CD14-positive monocyte (primary cell): ENCODE results near the gene SCAP. TPM values are rescaled to one million over a fixed set of nuclear protein-coding genes. Genes with fewer than 3 reads are reported as not detected.
A peak's percentile ranks its signal among the peaks of the same experiment; 100 is the strongest.
"Not testable (repeated sequence)": the region's sequence is repeated elsewhere in the genome, so short reads cannot be mapped to it uniquely, and the experiment has no call there.

ENCODE experiments used
- DNase-seq, 3 donors: peaks; one replicate each; pipeline ENCODE4 v3.0.0-alpha.2; 2011 to 2022
- H2AFZ ChIP-seq: 2 replicates; pipeline ENCODE4 v1.6.0; 2012; ENCODE audit warnings: mild to moderate bottlenecking, low read depth, low read length, inconsistent platforms; ENCODE audit not compliant: insufficient read depth, poor library complexity, severe bottlenecking
- H3K27ac ChIP-seq, 2 donors: 1 replicate in 1 of 2; 2 replicates in 1 of 2; pipeline ENCODE4 v1.5.1; 2012 to 2013; ENCODE audit warnings: low read length in 2 of 2, control low read depth in 1 of 2, inconsistent platforms in 1 of 2, low read depth in 1 of 2, mild to moderate bottlenecking in 1 of 2
- H3K27me3 ChIP-seq, 2 donors: one replicate each; pipeline versions ENCODE4 v1.6.0 to v1.6.1; 2011 to 2013; ENCODE audit warnings: low read length in 2 of 2; ENCODE audit not compliant: control insufficient read depth in 2 of 2, insufficient read depth in 2 of 2
- H3K36me3 ChIP-seq, 2 donors: replicated peaks in 1 of 2; 1 replicate in 1 of 2; 2 replicates in 1 of 2; pipeline versions ENCODE4 v1.5.1 to v1.6.1; 2012 to 2013; ENCODE audit warnings: low read length in 2 of 2, control low read depth in 1 of 2, inconsistent platforms in 1 of 2, mild to moderate bottlenecking in 1 of 2; ENCODE audit not compliant: insufficient read depth in 2 of 2, control insufficient read depth in 1 of 2
- H3K4me1 ChIP-seq, 2 donors: 1 replicate in 1 of 2; 2 replicates in 1 of 2; pipeline versions ENCODE4 v1.5.1 to v1.6.1; 2012 to 2013; ENCODE audit warnings: low read length in 2 of 2, control low read depth in 1 of 2, inconsistent platforms in 1 of 2, mild to moderate bottlenecking in 1 of 2, moderate library complexity in 1 of 2; ENCODE audit not compliant: insufficient read depth in 2 of 2, control insufficient read depth in 1 of 2
- H3K4me2 ChIP-seq: replicated peaks from 2 replicates; pipeline ENCODE3; 2012; ENCODE audit warnings: low read length, moderate library complexity, mild to moderate bottlenecking; ENCODE audit not compliant: poor library complexity, severe bottlenecking; ENCODE audit errors: extremely low read depth
- H3K4me3 ChIP-seq, 3 experiments: fragments of 200-600 bp in 1 of 3; sonication (generic) in 1 of 3; replicated peaks in 1 of 3; 1 replicate in 2 of 3; 2 replicates in 1 of 3; pipeline ENCODE4 v1.5.1; 2011 to 2013; ENCODE audit warnings: low read length in 3 of 3, mild to moderate bottlenecking in 3 of 3, control low read depth in 2 of 3, low read depth in 2 of 3, inconsistent platforms in 1 of 3, moderate library complexity in 1 of 3
- H3K79me2 ChIP-seq: 2 replicates; pipeline ENCODE4 v1.6.0; 2012; ENCODE audit warnings: mild to moderate bottlenecking, control low read depth, inconsistent platforms, low read length, moderate library complexity; ENCODE audit not compliant: insufficient read depth
- H3K9ac ChIP-seq: 2 replicates; pipeline ENCODE4 v1.6.0; 2017; ENCODE audit warnings: low read length, mild to moderate bottlenecking; ENCODE audit not compliant: insufficient read depth, poor library complexity, severe bottlenecking
- H3K9me3 ChIP-seq, 2 donors: replicated peaks in 1 of 2; 1 replicate in 1 of 2; 2 replicates in 1 of 2; pipeline versions ENCODE4 v1.5.1 to v1.6.1; 2012 to 2013; ENCODE audit warnings: low read length in 2 of 2, control low read depth in 1 of 2; ENCODE audit not compliant: control insufficient read depth in 1 of 2, insufficient read depth in 1 of 2
- H4K20me1 ChIP-seq: 2 replicates; pipeline ENCODE4 v1.6.0; 2012; ENCODE audit warnings: mild to moderate bottlenecking, low read length, control low read depth, moderate library complexity; ENCODE audit not compliant: insufficient read depth
- H3K27ac Mint-ChIP-seq, 7 donors: one replicate each; pipeline ENCODE4 v1.8.0; 2020; ENCODE audit warnings: mild to moderate bottlenecking in 7 of 7, mixed read lengths in 7 of 7, moderate library complexity in 6 of 7, inconsistent platforms in 2 of 7
- H3K27me3 Mint-ChIP-seq, 3 donors: one replicate each; pipeline ENCODE4 v1.8.0; 2021 to 2022; ENCODE audit warnings: low read depth in 3 of 3, mild to moderate bottlenecking in 3 of 3, mixed read lengths in 3 of 3, moderate library complexity in 3 of 3, inconsistent platforms in 1 of 3
- H3K36me3 Mint-ChIP-seq, 2 donors: one replicate each; pipeline ENCODE4 v1.8.0; 2020; ENCODE audit warnings: mixed read lengths in 2 of 2, inconsistent platforms in 1 of 2, mild to moderate bottlenecking in 1 of 2
- H3K4me1 Mint-ChIP-seq: one replicate; pipeline ENCODE4 v1.8.0; 2020; ENCODE audit warnings: mild to moderate bottlenecking, mixed read lengths
- H3K4me3 Mint-ChIP-seq, 2 donors: one replicate each; pipeline ENCODE4 v1.8.0; 2020; ENCODE audit warnings: mild to moderate bottlenecking in 2 of 2, mixed read lengths in 2 of 2, moderate library complexity in 1 of 2
- H3K9me3 Mint-ChIP-seq, 7 donors: one replicate each; pipeline ENCODE4 v1.8.0; 2020 to 2022; ENCODE audit warnings: mixed read lengths in 7 of 7, mild to moderate bottlenecking in 6 of 7, moderate library complexity in 6 of 7, inconsistent platforms in 2 of 7
- WGBS: methylation state at CpG from one replicate; pipeline ENCODE4 v1.1.5; 2013; ENCODE audit warnings: missing lambda C conversion rate; ENCODE audit not compliant: insufficient coverage; 5-methylcytosine and 5-hydroxymethylcytosine counted together
- intact Hi-C, 2 donors: fragments of 100-400 bp; cut with micrococcal nuclease; formaldehyde crosslinking; loops; one replicate each; pipeline versions ENCODE4 v1.15.0 to v1.15.1; 2023
- polyA plus RNA-seq, 3 donors: library from polyadenylated mRNA; depleted of rRNA in 1 of 3; unstranded in 2 of 3; stranded (reverse) in 1 of 3; fragments of 300-500 nt in 2 of 3; fragments of >200 nt in 1 of 3; fragmentation: Illumina TruSeq in 2 of 3; gene quantifications; 1 replicate in 2 of 3; 2 replicates in 1 of 3; pipeline ENCODE4 v1.2.3, GENCODE V29; 2012 to 2021
- TF ChIP-seq, protein P1 (sequence below): fragments of 200-600 bp; IDR thresholded peaks from one replicate; pipeline ENCODE4 v1.8.0; 2022; ENCODE audit warnings: antibody characterized with exemption, mild to moderate bottlenecking

The SCAP gene
- polyA plus RNA-seq, 3 donors, result 26.3 to 27.8 (median 27.7) TPM

DNA sequence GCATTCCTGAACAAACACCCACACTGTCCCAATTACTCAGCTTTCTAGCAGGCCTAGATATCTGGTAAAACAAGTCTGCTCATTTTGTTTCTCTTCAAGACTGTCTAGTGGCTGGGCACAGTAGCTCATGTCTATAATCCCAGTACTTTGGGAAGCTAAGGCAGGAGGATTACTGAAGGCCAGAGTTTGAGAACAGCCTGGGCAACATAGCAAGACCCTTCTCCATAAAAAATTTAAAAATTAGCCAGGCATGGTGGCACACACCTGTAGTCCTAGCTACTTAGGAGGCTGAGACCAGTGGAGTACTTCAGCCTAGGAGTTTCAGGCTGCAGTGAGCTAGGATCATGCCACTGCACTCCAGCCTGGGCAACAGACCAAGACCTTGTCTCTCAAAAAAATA is 101.2 kb downstream of the SCAP start:
- Histone ChIP-seq H3K4me2 (no peak overlapping the region), H2AFZ (no peak overlapping the region), H3K27me3 (no peaks in the 10 kb centered on the region), H3K9ac (no peak overlapping the region), H3K9me3 (no peaks in the 10 kb centered on the region), H3K4me1 (peaks cover 53 to 62% of the 10 kb centered on the region in 2 donors), H3K4me3 (no peak overlapping the region), H3K27ac (no peak overlapping the region), H3K36me3 (no peaks in the 10 kb centered on the region), H4K20me1 (no peaks in the 10 kb centered on the region), H3K79me2 (peaks cover 11% of the 10 kb centered on the region)
- no peak for DNase-seq
- Mint-ChIP-seq H3K9me3 (no peaks in the 10 kb centered on the region), H3K4me1 (peaks cover 54% of the 10 kb centered on the region), H3K4me3 (no peak overlapping the region), H3K36me3 (no peaks in the 10 kb centered on the region), H3K27ac (no peak overlapping the region), H3K27me3 (peaks cover 0 to 2% (median 0%) of the 10 kb centered on the region in 3 donors)
- intact Hi-C loops, result no loop called here
- TF ChIP-seq, protein P1, sequence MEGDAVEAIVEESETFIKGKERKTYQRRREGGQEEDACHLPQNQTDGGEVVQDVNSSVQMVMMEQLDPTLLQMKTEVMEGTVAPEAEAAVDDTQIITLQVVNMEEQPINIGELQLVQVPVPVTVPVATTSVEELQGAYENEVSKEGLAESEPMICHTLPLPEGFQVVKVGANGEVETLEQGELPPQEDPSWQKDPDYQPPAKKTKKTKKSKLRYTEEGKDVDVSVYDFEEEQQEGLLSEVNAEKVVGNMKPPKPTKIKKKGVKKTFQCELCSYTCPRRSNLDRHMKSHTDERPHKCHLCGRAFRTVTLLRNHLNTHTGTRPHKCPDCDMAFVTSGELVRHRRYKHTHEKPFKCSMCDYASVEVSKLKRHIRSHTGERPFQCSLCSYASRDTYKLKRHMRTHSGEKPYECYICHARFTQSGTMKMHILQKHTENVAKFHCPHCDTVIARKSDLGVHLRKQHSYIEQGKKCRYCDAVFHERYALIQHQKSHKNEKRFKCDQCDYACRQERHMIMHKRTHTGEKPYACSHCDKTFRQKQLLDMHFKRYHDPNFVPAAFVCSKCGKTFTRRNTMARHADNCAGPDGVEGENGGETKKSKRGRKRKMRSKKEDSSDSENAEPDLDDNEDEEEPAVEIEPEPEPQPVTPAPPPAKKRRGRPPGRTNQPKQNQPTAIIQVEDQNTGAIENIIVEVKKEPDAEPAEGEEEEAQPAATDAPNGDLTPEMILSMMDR, result no peak

DNA sequence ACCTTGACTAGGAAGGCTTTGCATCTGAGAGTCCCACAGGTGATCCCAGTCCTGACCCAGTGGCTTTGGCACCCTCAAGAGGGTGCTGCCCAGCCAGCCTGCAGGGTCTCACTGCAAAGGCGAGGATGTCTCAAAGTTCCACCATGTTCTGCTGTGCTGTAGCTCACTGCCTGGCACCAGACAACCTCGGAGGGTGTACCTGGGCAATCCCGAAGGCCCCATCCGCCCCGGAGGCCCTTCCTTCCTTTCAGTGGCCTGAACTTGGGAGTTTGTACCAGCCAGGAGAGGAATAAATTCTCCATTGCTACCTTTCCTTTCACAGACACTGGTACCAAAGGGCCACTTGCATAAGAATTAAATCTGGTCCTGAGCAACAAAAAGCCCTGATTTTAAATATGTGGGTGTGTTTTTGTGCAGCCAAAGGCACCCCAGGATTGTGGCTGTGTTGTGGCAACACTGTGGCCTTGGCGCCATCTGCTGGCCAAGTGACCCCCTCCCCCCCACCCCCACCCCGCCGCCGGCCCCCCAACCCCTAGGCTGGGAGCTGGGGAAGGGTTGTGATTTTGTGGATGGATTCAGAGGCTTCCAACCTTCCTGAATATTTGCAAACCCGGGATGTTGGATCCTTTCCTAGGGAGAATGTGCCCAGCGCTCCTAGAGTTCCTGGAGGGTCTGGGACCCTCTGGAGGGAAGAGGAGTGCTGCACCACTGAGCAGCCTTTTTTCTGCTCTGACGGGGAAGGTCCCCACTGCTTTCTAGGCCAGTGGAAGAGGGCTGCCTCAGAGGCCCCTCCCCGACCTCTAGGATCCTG is 104.6 kb downstream of the SCAP start:
- 53% methylated on average over 5 of the region's 13 CpGs for WGBS
- TF ChIP-seq, protein P1, result peak; percentile 56
- Mint-ChIP-seq H3K27ac (peak overlapping the region in 1 of 7 donors; percentile 8), H3K9me3 (peaks cover 0 to 1% (median 0%) of the 10 kb centered on the region in 7 donors), H3K36me3 (no peaks in the 10 kb centered on the region), H3K4me1 (peaks cover 32% of the 10 kb centered on the region), H3K27me3 (peaks cover 0 to 1% (median 0%) of the 10 kb centered on the region in 3 donors), H3K4me3 (no peak overlapping the region)
- no peaks in the 10 kb centered on the region for H3K79me2 ChIP-seq
- intact Hi-C loops, result no loop called here
- no peak overlapping the region for H3K4me2 ChIP-seq
- H3K9me3 ChIP-seq, result no peaks in the 10 kb centered on the region
- H3K36me3 ChIP-seq, result no peaks in the 10 kb centered on the region
- H2AFZ ChIP-seq, result peak overlapping the region; percentile 14
- no peak overlapping the region for H3K9ac ChIP-seq
- peak overlapping the region in 1 of 2 donors; percentile 45 for H3K27ac ChIP-seq
- no peaks in the 10 kb centered on the region for H4K20me1 ChIP-seq
- H3K4me3 ChIP-seq, result no peak overlapping the region
- peaks cover 25 to 30% of the 10 kb centered on the region in 2 donors for H3K4me1 ChIP-seq
- peak in 2 of 3 donors; percentile 31 to 32 for DNase-seq
- H3K27me3 ChIP-seq, result no peaks in the 10 kb centered on the region

DNA sequence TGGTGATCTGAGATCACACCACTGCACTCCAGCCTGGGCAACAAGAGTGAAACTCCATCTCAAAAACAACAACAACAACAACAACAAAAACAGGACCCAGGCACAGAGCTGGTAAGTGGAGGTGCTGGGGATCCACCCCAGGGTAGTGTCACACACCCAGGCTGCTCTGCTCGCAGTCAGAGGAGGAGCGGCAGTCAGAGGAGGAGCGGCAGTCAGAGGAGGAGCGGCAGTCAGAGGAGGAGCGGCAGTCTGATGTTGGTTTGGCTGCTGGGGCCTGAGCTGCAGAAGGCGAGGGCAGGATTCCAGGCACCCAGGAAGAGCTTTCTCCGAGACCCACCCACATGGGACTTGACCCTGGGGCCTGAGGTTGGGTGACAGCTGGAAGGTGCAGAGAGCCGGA is 105.7 kb downstream of the SCAP start:
- H3K27ac ChIP-seq, H3K4me2 ChIP-seq, H3K4me3 Mint-ChIP-seq, H2AFZ ChIP-seq, H3K36me3 ChIP-seq, H3K9me3 Mint-ChIP-seq, H3K9me3 ChIP-seq, H3K27ac Mint-ChIP-seq, H3K27me3 Mint-ChIP-seq, DNase-seq, H4K20me1 ChIP-seq, H3K27me3 ChIP-seq, H3K79me2 ChIP-seq, intact Hi-C loops, H3K36me3 Mint-ChIP-seq, H3K4me3 ChIP-seq, H3K9ac ChIP-seq: not testable (repeated sequence)
- 94% methylated on average over 5 of the region's 8 CpGs for WGBS
- peaks cover 40% of the 10 kb centered on the region for H3K4me1 Mint-ChIP-seq
- peaks cover 28 to 39% of the 10 kb centered on the region in 2 donors for H3K4me1 ChIP-seq
